ENCODE results near the gene DNAH11.

DNA sequence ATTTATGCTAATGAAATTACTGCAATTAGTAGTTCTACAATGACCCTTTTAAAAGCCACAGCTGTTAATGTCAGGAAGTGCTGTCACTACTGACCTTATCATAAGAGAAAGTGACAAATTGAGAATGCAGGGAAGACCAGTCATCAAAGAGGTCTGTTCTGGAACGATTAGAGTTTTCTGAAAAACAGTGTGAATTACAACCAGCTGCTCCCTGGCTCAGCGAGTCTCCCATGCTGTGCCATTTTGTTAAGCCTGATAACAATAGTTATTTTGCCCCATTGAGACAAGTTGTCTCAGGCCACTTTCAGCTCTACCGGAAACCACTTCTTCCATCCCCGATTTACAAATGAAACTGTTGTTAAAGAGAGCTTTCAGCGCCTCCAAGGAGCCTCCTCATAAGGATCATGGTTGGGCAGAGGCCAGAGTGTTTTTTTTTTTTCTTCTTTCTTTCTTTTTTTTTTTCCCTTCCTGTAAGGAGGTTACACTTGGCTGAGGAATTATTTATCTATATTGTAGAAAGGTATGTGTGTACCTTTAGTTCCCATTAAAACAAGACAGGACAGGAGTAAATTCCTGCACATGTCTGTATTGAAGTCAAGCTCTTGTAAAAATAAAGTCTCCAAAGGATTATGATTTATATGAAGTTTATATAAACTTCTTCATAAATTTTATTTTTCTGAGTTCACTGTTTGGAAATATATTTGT is 229.2 kb downstream of the DNAH11 start:
- no peak for TF ChIP-seq POLR2A (IDR thresholded peaks at IDR 0.05)
- TF ChIP-seq, protein P1, sequence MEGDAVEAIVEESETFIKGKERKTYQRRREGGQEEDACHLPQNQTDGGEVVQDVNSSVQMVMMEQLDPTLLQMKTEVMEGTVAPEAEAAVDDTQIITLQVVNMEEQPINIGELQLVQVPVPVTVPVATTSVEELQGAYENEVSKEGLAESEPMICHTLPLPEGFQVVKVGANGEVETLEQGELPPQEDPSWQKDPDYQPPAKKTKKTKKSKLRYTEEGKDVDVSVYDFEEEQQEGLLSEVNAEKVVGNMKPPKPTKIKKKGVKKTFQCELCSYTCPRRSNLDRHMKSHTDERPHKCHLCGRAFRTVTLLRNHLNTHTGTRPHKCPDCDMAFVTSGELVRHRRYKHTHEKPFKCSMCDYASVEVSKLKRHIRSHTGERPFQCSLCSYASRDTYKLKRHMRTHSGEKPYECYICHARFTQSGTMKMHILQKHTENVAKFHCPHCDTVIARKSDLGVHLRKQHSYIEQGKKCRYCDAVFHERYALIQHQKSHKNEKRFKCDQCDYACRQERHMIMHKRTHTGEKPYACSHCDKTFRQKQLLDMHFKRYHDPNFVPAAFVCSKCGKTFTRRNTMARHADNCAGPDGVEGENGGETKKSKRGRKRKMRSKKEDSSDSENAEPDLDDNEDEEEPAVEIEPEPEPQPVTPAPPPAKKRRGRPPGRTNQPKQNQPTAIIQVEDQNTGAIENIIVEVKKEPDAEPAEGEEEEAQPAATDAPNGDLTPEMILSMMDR (IDR thresholded peaks at IDR 0.05 in 4 of 5, conservative IDR thresholded peaks at IDR 0.05 in 1 of 5) = no peak
